Kidney glomerular epithelial cell (primary cell): ENCODE data around the gene SPTLC3.
A peak's percentile ranks its signal among the peaks of the same experiment; 100 is the strongest.

Experiments
- DNase-seq: peaks from one replicate; lab custom pipeline; 2025; lab: John Stamatoyannopoulos, UW

SPTLC3 gene

DNA sequence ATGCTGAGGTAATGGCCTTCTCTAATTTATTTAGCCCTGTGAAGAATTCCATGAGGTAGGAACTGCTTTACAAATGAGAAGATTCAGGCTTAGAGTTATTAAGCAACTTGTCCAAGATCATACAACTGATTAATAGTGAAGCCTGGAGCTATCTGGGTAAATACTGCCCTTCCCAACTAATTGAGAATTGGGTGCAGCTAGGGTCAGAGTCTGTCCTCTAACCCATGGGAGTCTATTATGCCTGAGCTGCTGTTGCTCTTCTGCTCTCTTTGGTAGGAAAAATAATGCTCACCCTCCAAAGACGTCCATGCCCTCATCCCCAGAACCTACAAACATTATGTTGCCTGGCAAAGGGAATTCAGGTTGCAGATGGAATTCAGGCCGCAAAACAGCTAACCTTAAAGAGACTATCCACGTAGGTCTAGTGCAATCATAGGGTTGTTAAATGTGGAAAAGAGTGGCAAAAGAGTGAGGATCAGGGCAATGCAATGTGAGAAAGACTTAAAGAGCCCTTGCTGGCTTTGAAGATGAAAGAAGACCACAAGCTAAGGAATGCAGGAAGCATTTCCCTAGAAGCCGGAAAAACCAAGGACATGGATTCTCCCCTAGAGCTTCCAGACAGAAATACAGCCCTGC, 90.1 kb downstream of the SPTLC3 start:
- no peak for DNase-seq

- DNase-seq, result no peak
Observed at GRCh38 chr20:13099676-13100075, 90.9 kb downstream of the SPTLC3 start.

DNA sequence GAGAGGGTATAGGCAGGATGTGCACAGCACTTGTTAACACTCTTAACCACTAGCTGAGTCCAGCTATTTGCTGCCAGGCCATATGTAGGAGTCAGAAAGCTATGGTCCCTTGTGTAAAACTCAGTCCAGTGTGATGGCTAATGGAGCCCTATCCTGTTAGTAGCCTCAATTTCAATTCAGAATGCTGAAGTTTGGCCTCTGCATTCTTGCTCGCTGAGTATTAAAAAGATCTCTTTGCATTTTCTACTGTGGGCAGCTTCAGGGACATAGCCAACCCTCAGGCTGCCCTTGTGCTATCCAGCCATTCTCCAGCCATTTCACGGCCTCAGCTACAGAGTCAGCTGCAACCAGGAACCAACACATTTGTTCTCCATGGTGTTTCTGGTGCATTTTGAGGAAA, 92.5 kb downstream of the SPTLC3 start:
- no peak for DNase-seq

- DNase-seq, result peak; percentile 2
Observed at GRCh38 chr20:13101706-13102105, 92.9 kb downstream of the SPTLC3 start.

DNA sequence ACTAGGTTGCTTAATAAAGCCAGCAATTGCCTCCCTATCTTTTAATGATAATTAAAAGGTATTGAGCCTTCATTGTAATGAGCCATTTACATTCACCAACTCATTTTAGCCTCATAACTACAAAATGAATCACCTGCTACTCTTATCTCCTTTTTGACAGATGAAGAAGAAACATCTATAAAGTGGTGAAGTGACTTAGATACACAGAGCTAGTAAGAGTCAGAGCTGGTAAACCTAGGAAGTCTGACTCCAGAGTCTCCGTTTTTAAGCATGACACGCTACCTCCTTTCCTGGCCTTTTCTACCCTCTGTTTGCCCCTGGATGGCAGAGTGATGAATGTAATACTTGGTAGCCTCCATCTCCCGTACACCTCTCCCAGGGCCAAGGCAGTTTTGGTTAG, 93.5 kb downstream of the SPTLC3 start:
- DNase-seq, result no peak

DNA sequence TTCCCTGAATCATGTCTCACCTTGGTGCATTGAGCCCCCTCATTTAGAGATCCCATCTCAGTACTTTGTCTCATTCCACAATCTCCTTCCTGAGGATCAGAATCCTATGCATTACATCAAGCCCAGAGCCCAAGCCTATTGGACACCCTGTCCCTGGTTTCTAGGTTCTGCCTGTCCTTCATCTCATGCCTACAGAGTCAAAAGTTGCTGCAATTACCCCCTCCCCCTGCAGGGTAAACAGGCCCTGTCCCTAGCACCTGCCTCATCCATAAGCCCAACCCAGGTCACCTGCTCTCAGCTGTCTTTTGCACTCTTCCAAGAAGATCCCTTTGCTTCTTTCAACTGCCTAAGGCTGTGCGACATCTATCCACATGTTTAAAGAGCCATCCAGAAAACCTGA, 93.9 kb downstream of the SPTLC3 start:
- no peak for DNase-seq

DNA sequence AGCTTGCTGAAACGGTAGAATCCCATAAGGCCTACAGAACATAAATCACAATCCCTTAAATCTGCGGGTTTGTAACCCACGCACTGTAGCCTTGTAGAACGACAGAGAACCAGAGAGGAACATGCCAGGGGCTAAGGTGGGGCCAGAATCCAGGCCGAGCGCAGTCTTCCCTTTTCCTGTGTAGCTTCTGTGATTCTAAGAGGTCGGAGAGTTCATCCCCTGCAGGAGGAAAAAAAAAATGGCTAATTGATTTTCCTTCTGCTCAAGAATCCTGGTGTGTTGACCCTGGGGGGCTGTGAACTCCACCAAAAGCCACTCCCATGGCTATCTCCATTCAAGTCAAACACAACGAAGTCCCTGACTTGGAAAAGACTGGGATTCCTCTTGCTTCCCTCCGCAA, 96.3 kb downstream of the SPTLC3 start:
- no peak for DNase-seq

DNA sequence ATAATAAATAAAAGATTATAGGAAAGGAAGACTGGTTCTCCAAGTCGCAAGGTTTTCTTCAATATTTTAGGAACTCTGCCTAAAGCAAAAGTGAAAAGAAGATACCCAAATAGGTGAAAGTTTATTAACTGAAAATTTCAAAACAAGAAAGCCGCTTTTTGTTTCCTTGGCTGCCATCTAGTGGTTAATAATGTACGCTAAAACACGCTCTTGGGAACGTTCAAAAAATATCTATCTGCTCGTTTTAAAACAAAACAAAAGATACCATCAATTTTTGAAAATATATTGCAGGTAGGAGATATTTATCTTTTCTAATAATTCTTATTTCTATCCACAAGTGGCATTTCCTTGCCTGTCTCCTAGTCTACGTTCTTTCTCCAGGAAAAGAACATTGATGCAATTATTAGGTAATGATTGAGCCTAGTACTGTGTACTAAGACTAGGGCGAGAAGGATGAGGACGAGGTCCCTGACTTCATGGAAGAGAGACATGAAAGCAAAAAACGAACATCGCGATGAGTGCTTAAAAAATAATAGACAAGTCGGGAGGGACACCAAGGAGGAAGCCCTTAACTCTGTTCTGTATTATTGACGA, 97.2 kb downstream of the SPTLC3 start:
- DNase-seq, result peak; percentile 29

DNA sequence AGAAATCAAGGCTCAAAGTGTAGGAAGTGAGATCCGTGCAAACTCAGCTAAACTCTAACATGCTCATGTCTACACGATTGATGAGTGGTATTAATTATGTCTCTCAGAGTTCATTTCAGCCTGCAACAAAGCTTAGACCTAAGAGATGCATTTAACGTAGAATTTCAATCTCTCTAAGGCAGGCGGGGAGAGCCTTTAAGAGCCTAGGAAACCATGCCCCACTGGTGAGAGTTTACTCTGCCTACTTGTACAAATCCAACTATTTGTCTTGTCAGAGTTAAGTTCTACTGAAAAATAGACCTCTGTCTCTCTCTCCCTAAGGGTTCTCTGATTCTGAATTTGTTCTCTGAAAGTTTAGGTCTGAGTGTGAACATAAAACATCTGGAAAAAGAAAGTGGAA, 100.9 kb downstream of the SPTLC3 start:
- DNase-seq, result no peak

DNA sequence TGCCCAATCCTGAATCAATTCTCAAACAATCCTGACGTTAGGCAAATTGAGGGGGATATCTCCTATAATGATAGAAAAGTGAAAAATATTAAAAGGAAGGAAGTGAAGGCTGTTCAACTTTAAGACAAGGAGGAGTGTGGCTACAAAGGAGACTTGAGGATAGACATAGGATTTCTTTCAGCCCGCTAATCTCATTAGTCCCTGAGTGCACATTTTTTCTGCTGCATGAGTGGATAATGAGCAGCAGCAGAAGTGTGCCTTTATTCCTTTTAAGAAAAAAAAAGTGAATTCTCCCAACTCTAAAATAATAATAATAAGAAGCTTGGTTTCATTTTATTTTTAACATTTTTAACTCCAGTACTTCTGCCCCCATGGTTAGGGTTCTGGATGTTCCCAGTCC, 102.0 kb downstream of the SPTLC3 start:
- DNase-seq, result no peak

DNA sequence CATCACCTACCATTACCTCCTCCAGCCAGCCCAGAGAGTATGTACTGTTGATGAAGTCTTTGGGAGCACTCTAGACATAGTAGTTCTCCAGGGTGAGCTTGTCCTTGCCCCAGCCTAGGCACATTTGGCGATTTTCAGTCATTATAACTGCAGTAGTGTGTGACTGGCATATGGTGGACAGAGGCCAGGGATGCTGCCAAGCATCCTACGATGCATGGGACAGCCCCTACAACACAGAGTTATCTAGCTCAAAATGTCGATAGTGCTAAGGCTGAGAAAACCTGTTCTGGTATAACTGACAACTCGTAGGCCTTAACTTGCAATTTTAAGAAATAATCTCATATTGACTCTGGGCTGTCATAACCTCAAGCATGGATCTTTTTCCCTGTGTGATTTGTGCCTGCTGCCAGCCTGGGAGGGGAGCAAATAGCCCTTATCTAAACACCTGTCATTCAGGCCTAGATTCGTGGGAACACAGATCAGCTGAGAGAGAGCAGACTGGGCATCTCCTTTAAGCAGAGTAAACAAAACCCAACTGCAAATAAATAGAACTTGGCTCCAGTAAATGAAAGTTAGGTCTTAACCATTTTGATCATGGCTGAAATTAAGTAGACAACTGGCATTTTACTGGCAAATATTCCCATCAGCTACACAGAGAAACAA, 102.6 kb downstream of the SPTLC3 start:
- DNase-seq, result no peak

- no peak for DNase-seq
Observed at GRCh38 chr20:13113731-13114130, 105.0 kb downstream of the SPTLC3 start.

DNA sequence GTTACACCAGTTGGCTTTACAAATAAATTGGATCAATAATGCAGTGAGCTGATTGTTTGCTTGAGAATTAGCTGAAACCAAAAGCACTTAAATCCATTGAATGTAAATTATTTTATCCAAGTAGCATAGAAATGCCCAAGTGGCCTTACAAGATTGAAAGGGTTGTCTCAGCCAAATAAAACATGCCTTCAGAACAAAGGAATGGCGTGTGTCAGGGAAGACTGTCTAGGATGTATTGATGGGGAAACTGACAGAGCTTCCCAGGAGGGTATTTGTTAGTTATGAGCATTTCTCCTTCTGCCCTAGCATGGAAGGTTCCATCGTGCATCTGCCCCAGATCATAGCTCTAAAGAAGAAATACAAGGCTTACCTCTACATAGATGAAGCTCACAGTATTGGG, 108.4 kb downstream of the SPTLC3 start:
- no peak for DNase-seq

- DNase-seq, result no peak
Observed at GRCh38 chr20:13118676-13119075, 109.9 kb downstream of the SPTLC3 start.

GRCh38 chr20:13119583-13119982, 110.8 kb downstream of the SPTLC3 start:
- DNase-seq, result peak; percentile 52

- no peak for DNase-seq
Observed at GRCh38 chr20:13120471-13120870, 111.7 kb downstream of the SPTLC3 start.

GRCh38 chr20:13121840-13122515, 113.2 kb downstream of the SPTLC3 start:
- no peak for DNase-seq

GRCh38 chr20:13125486-13125885, 116.7 kb downstream of the SPTLC3 start:
- DNase-seq, result no peak

GRCh38 chr20:13128173-13128572, 119.4 kb downstream of the SPTLC3 start:
- no peak for DNase-seq

GRCh38 chr20:13130061-13130706, 121.4 kb downstream of the SPTLC3 start:
- no peak for DNase-seq

- no peak for DNase-seq
Observed at GRCh38 chr20:13130707-13131103, 121.9 kb downstream of the SPTLC3 start.

- no peak for DNase-seq
Observed at GRCh38 chr20:13131688-13132087, 122.9 kb downstream of the SPTLC3 start.
